Left ventricle myocardium inferior (tissue), 1 donor: Measurements from ENCODE around the gene CNNM4. TPM values are rescaled to one million over a fixed set of nuclear protein-coding genes. Genes with fewer than 3 reads are reported as not detected.

ENCODE experiments used
- DNase-seq: peaks from one replicate; pipeline ENCODE4 v3.0.0-alpha.2; 2020
- H3K27ac ChIP-seq: fragments of 200-600 bp; replicated peaks from 2 replicates; pipeline ENCODE4 v1.8.0; 2021
- H3K27me3 ChIP-seq: fragments of 200-600 bp; 2 replicates; pipeline ENCODE4 v1.8.0; 2021; ENCODE audit warnings: low read depth
- H3K36me3 ChIP-seq: fragments of 200-600 bp; 2 replicates; pipeline ENCODE4 v1.8.0; 2021
- H3K4me1 ChIP-seq: fragments of 200-600 bp; 2 replicates; pipeline ENCODE4 v1.8.0; 2021
- H3K4me3 ChIP-seq: fragments of 200-600 bp; 2 replicates; pipeline ENCODE4 v1.8.0; 2021; ENCODE audit warnings: mild to moderate bottlenecking, moderate library complexity
- H3K9me3 ChIP-seq: fragments of 200-600 bp; replicated peaks from 2 replicates; pipeline ENCODE4 v1.8.0; 2021
- intact Hi-C: fragments of 100-400 bp; cut with micrococcal nuclease; formaldehyde crosslinking; loops from one replicate; pipeline ENCODE4 v1.11.0; 2022
- total RNA-seq: library from RNA; stranded (reverse); fragmentation: NEBNext Ultra II Directional; extraction: Animal tissue kit (Norgen Biotek cat#: 25700); gene quantifications from one replicate; pipeline ENCODE4 v1.2.1, GENCODE V29; 2021
- TF ChIP-seq, protein P1 (sequence below): fragments of 200-600 bp; IDR thresholded peaks from 2 replicates; pipeline ENCODE4 v1.8.0; 2021; ENCODE audit warnings: antibody characterized with exemption, mild to moderate bottlenecking, borderline replicate concordance
- donor health status: DM: no; HTN: yes; CAD: no; lungs with severe emphysema.

CNNM4 gene
- total RNA-seq, 1 donor from 2014 or later, result 28.9 TPM

DNA sequence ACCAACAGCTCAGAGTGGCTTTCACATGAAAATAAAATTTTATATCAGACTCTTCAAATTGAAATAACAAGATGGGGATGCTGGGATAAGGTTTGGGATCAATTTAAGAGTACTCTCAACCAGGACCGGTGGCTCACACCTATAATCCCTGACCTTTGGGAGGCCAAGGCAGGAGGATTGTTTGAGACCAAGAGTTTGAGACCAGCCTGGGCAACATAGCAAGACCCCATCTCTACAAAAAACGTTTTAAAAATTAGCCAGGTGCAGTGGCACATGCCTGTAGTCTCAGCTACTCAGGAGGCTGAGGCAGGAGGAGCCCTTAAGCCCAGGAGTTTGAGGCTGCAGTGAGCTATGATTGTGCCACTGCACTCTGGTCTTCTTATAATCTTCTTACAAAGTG, 23.5 kb upstream of the CNNM4 start:
- peaks cover 72% of the 10 kb centered on the region for H3K4me1 ChIP-seq
- H3K27me3 ChIP-seq, result no peaks in the 10 kb centered on the region
- TF ChIP-seq, protein P1, sequence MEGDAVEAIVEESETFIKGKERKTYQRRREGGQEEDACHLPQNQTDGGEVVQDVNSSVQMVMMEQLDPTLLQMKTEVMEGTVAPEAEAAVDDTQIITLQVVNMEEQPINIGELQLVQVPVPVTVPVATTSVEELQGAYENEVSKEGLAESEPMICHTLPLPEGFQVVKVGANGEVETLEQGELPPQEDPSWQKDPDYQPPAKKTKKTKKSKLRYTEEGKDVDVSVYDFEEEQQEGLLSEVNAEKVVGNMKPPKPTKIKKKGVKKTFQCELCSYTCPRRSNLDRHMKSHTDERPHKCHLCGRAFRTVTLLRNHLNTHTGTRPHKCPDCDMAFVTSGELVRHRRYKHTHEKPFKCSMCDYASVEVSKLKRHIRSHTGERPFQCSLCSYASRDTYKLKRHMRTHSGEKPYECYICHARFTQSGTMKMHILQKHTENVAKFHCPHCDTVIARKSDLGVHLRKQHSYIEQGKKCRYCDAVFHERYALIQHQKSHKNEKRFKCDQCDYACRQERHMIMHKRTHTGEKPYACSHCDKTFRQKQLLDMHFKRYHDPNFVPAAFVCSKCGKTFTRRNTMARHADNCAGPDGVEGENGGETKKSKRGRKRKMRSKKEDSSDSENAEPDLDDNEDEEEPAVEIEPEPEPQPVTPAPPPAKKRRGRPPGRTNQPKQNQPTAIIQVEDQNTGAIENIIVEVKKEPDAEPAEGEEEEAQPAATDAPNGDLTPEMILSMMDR, result no peak

DNA sequence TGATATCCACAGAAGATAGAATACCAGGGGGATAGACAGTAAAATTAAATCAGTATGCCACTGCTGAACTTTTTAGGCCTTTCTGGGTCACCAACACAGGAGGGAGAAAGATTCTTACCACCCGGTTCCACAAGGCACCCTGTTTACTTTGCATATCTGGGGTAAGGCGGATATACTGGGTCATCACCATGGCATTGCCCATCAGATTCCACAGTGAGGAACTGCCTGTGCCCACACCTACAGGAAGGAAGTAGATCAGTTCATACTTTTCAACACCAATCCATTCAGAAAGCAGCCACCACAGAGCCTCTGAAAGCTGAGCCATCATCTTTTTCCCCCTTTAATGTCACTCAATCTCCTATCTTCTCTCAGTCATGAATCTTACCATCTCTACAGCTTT, 22.9 kb upstream of the CNNM4 start:
- no peaks in the 10 kb centered on the region for H3K27me3 ChIP-seq
- TF ChIP-seq, protein P1, result no peak
- no peak overlapping the region for H3K27ac ChIP-seq
- peaks cover 72% of the 10 kb centered on the region for H3K4me1 ChIP-seq
- H3K4me3 ChIP-seq, result no peak overlapping the region
- no peaks in the 10 kb centered on the region for H3K9me3 ChIP-seq
- peaks cover 29% of the 10 kb centered on the region for H3K36me3 ChIP-seq
- DNase-seq, result no peak
- intact Hi-C loops, result no loop called here

More for the DNA sequence above, 23.5 kb upstream of the CNNM4 start:
- DNase-seq, result no peak
- H3K36me3 ChIP-seq, result peaks cover 34% of the 10 kb centered on the region
- no peak overlapping the region for H3K4me3 ChIP-seq
- no peaks in the 10 kb centered on the region for H3K9me3 ChIP-seq
- no peak overlapping the region for H3K27ac ChIP-seq
- intact Hi-C loops, result no loop called here

DNA sequence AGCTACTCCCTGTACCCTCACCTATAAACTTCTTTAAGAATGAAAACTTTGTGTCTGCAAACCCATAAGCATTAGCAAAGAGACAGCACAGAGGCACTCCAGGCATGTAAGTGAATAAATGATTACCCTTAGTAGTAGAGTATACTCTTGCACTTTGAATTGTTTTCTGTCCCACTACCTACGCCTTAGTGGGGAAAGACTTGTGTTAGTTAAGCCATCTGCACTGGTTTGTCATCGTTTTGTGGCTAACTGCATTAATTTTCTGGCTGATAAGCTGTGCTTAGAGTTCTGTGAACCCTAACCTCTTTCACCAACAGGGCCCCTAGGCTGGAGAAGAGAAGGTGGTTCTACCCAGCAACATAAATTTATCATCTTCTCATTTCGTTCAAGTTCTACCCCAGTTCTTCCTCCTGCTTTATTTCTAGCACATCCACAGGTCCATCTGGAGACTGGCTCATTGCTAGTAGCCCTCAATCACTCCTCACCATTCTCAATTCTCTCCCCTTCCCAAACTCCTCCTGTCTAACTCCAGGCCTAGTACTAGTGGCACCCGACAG, 21.5 kb upstream of the CNNM4 start:
- DNase-seq, result no peak
- no peaks in the 10 kb centered on the region for H3K9me3 ChIP-seq
- peak overlapping the region; percentile 70 for H3K27ac ChIP-seq
- H3K4me1 ChIP-seq, result peaks cover 62% of the 10 kb centered on the region
- TF ChIP-seq, protein P1, result no peak
- H3K4me3 ChIP-seq, result peak overlapping the region; percentile 76
- intact Hi-C loops, result no loop called here
- H3K27me3 ChIP-seq, result no peaks in the 10 kb centered on the region
- H3K36me3 ChIP-seq, result peaks cover 15% of the 10 kb centered on the region

DNA sequence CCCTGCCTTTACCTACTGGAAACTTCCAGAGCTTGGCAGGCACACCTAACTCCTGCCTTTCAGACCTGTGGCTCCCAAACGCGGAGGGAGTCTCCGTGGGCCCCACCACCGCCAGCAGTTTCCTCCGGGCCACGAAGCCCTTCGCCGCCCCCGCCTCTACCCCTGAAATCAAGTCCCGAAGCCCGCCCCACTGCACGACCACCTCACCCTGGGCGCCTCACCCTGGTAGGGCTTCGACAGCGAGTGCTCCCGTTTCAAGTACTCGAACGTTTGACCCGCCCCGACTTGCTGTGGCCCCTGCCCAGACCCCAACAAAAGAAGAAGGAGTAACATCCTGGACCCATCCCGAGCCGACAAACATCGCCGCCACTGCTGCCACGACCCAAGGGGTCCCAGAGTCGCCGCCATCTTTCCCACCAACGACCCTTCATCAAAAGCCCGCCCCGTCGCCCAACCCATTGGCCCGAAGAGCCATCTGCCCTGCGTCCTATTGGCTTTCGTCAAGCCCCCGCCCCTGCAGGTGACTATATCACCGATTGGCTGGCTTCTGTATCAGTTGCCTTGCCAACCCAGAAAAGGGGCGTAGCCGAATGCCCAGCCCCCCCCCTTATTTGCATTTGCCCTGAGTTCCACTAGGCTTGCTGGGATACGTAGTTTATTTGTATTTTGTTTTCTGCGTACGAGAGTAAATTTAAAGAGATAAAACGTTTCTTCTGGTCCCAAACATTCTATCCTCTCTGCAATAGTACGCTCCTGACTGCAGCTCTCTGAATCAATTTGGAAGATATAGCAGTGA, 20.9 kb upstream of the CNNM4 start, which contains the start of gene LMAN2L:
Gene LMAN2L, minus strand, starts transcription at position 432 of the 796 bp plus-strand sequence. Its CDS starts 24 bp downstream, at position 408.
- peaks cover 56% of the 10 kb centered on the region for H3K4me1 ChIP-seq
- intact Hi-C loops, result no loop called here
- peaks cover 10% of the 10 kb centered on the region for H3K36me3 ChIP-seq
- TF ChIP-seq, protein P1, result no peak
- H3K27me3 ChIP-seq, result no peaks in the 10 kb centered on the region
- DNase-seq, result peak; percentile 97
- peak within 1 kb of the TSS; percentile 76 for H3K4me3 ChIP-seq
- H3K9me3 ChIP-seq, result no peaks in the 10 kb centered on the region
- peak within 1 kb of the TSS; percentile 73 for H3K27ac ChIP-seq

DNA sequence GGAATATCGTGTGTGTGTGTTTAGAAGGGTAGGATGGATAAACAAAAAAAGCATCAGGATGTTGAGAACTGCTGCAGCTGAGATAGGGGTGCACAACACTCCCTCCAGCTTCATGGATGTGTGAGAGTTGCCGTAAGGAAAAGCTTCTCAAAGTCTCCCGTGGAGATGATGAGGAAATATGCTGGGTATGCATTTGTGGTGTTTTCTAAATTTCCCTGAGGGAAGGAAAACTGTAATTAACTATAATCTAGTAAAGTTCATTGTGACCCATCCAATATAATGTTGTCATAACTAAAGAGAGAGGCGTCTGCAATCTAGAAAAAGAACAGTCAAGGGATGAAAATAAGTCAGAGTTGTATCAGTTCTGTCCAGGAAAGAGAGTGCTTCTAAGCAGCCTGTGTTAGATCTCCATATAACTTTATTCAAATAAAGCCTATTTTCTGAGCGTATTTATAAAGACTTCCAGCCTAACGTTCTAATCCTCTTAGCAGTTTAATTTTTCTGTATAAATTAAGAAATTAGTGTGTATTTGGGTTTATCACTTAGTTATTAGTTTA, 13.6 kb upstream of the CNNM4 start:
- intact Hi-C loops, result no loop called here
- no peaks in the 10 kb centered on the region for H3K9me3 ChIP-seq
- no peaks in the 10 kb centered on the region for H3K4me1 ChIP-seq
- H3K36me3 ChIP-seq, result no peaks in the 10 kb centered on the region
- no peak overlapping the region for H3K4me3 ChIP-seq
- DNase-seq, result no peak
- peak overlapping the region; percentile 48 for H3K27ac ChIP-seq
- H3K27me3 ChIP-seq, result no peaks in the 10 kb centered on the region
- TF ChIP-seq, protein P1, result no peak
